PC-9 (cell line): ENCODE measurements around the gene SPSB4. TPM values are rescaled to one million over a fixed set of nuclear protein-coding genes. Genes with fewer than 3 reads are reported as not detected.

Experiments
- Bru-seq: library from RNA; stranded (reverse); fragments of 400-500 nt; gene quantifications from one replicate; lab custom pipeline; 2021; lab: Mats Ljungman, UMichigan
- BruChase-seq, 2 experiments: library from RNA; stranded (reverse); fragments of 400-500 nt; gene quantifications; one replicate each; lab custom pipeline; 2021; lab: Mats Ljungman, UMichigan
- BruUV-seq: library from RNA; stranded (reverse); fragments of 400-500 nt; replicated peaks from 2 replicates; lab custom pipeline; 2021; lab: Mats Ljungman, UMichigan
- CTCF ChIA-PET: fragments of 300-600 bp; sonication (Branson Sonifier 250); formaldehyde crosslinking; loops from one replicate; lab custom pipeline; 2022; ENCODE audit warnings: antibody characterized with exemption; lab: Charles Lee
- POLR2A ChIA-PET: fragments of 300-600 bp; sonication (Branson Sonifier 250); formaldehyde crosslinking; loops from one replicate; lab custom pipeline; 2022; ENCODE audit warnings: antibody characterized with exemption; ENCODE audit not compliant: unreplicated experiment; lab: Charles Lee
- DNase-seq, 2 experiments: peaks; one replicate each; pipeline versions ENCODE4 v3.0.0 to v3.0.0-alpha.2; 2015 to 2022; ENCODE audit warnings: mixed read lengths in 1 of 2
- H2AFZ ChIP-seq: fragments of 200-600 bp; sonication (generic); 2 replicates; pipeline ENCODE4 v1.8.1; 2017; ENCODE audit warnings: antibody characterized with exemption
- H3F3A ChIP-seq: fragments of 200-600 bp; sonication (generic); 2 replicates; pipeline ENCODE4 v1.8.1; 2017; ENCODE audit warnings: antibody characterized with exemption, mild to moderate bottlenecking, low read depth; ENCODE audit not compliant: insufficient read depth
- H3K27ac ChIP-seq: fragments of 200-600 bp; sonication (generic); 2 replicates; pipeline ENCODE4 v1.6.1; 2016; ENCODE audit warnings: mixed run types
- H3K27me3 ChIP-seq: fragments of 200-600 bp; sonication (generic); 2 replicates; pipeline ENCODE4 v1.6.1; 2016; ENCODE audit warnings: low read depth, mixed run types; ENCODE audit not compliant: insufficient read depth
- H3K36me3 ChIP-seq: fragments of 200-600 bp; sonication (generic); 2 replicates; pipeline ENCODE4 v1.6.1; 2016; ENCODE audit warnings: low read depth, mixed run types
- H3K4me1 ChIP-seq: fragments of 200-600 bp; sonication (generic); replicated peaks from 2 replicates; pipeline ENCODE4 v1.6.1; 2016; ENCODE audit warnings: mixed run types; ENCODE audit not compliant: insufficient read depth
- H3K4me2 ChIP-seq: fragments of 200-600 bp; sonication (generic); 2 replicates; pipeline ENCODE4 v1.6.1; 2017; ENCODE audit warnings: mixed run types
- H3K4me3 ChIP-seq: fragments of 200-600 bp; sonication (generic); 2 replicates; pipeline ENCODE4 v1.6.1; 2016; ENCODE audit warnings: mixed run types
- H3K79me2 ChIP-seq: fragments of 200-600 bp; sonication (generic); 2 replicates; pipeline ENCODE4 v1.6.1; 2017; ENCODE audit warnings: low read depth, mixed run types
- H3K9me2 ChIP-seq: fragments of 200-600 bp; sonication (generic); 2 replicates; pipeline ENCODE4 v1.8.1; 2017; ENCODE audit warnings: mild to moderate bottlenecking; ENCODE audit not compliant: insufficient read depth
- H3K9me3 ChIP-seq: fragments of 200-600 bp; sonication (generic); 2 replicates; pipeline ENCODE4 v1.8.1; 2016; ENCODE audit warnings: low read depth; ENCODE audit not compliant: insufficient read depth
- H4K20me1 ChIP-seq: fragments of 200-600 bp; sonication (generic); 2 replicates; pipeline ENCODE4 v1.8.1; 2017; ENCODE audit not compliant: insufficient read depth
- EZH2 ChIP-seq: fragments of 200-600 bp; sonication (generic); IDR thresholded peaks from 2 replicates; pipeline ENCODE4 v1.8.0; 2017; ENCODE audit warnings: antibody characterized with exemption, low read depth
- intact Hi-C: fragments of 100-400 bp; cut with micrococcal nuclease; formaldehyde crosslinking; loops from one replicate; pipeline ENCODE4 v1.10.0; 2022; ENCODE audit not compliant: unreplicated experiment
- long read RNA-seq: library from polyadenylated mRNA; stranded (forward); transcript quantifications from one replicate; pipeline ENCODE4 v2.0.0, GENCODE V29; 2022
- total RNA-seq: library from RNA; stranded (reverse); gene quantifications from 2 replicates; pipeline ENCODE4 v1.2.3, GENCODE V29; 2021
- TF ChIP-seq, protein P1 (sequence below): fragments of 200-600 bp; sonication (generic); conservative IDR thresholded peaks from 2 replicates; pipeline ENCODE4 v1.6.1; 2017; ENCODE audit warnings: mixed run types, antibody characterized with exemption, mild to moderate bottlenecking, moderate library complexity

The SPSB4 gene
- total RNA-seq (not detected in 2 replicates), Bru-seq, nascent RNA (percentile 1 among the genes with signal in this experiment), BruChase-seq, experiment 1, labeled RNA remaining after a 2-hour chase (percentile 9 among the genes with signal in this experiment), BruChase-seq, experiment 2, labeled RNA remaining after a 6-hour chase (percentile 2 among the genes with signal in this experiment)
- long read RNA-seq, result 0 reads

DNA sequence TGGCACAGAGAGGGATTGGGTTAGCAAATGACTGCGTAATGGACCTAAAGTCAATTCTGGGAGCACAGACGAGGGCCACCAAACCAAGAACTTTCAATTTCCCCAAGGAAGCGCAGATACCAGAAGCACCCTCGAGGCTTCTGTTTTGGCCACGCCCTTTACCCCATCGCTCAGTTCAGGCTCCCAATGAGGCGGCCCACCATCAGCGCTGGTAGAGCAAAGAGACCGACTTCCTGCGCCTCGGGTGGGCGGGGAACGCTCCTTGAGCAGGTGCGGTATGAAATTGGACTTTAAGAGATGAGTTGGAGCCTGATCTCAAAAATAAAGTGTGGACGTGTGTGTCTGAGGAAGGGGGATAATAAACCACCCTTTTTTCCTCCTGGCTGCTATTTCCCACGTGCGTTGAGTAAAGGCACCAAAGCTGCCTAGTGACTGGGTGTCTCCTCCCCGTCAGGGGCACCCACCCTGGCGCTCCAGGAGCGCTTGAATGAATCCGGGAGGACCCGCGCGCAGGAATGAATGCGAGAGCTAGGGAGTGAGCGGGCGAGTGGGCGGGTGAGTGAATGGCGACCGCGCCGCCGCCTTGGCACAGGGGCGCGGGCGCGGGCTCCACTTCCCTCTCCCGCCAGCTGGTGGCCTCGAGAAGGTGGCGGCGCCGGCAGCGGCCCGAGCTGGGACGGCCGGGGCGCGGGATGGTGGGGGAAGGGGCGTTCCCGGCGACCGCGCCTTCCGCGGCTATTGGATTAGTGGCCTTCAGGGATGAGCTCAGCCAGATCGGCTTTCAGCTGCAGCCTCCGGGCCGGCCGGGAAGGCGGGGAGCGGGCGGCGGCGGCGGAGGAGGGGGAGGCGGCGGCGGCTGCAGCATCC lies at the start of gene SPSB4:
Gene SPSB4 (plus strand): TSS at position 772 of the 867 bp plus-strand sequence. CDS start 14,758 bp downstream, outside the sequence.
- POLR2A ChIA-PET, result no interaction called here
- Histone ChIP-seq H3K4me2 (no peak within 1 kb of the TSS), H3K36me3 (no peaks in the 10 kb centered on the region), H2AFZ (no peak within 1 kb of the TSS), H3K9me3 (no peaks in the 10 kb centered on the region), H3K79me2 (no peaks in the 10 kb centered on the region), H3K4me1 (no peaks in the 10 kb centered on the region), H3K27me3 (peaks cover 42% of the 10 kb centered on the region), H4K20me1 (no peaks in the 10 kb centered on the region), H3K27ac (no peak within 1 kb of the TSS), H3F3A (no peaks in the 10 kb centered on the region), H3K4me3 (no peak within 1 kb of the TSS), H3K9me2 (no peaks in the 10 kb centered on the region)
- intact Hi-C loops, result no loop called here
- DNase-seq, result peak in 1 of 2 experiments; percentile 11
- TF ChIP-seq, protein P1, sequence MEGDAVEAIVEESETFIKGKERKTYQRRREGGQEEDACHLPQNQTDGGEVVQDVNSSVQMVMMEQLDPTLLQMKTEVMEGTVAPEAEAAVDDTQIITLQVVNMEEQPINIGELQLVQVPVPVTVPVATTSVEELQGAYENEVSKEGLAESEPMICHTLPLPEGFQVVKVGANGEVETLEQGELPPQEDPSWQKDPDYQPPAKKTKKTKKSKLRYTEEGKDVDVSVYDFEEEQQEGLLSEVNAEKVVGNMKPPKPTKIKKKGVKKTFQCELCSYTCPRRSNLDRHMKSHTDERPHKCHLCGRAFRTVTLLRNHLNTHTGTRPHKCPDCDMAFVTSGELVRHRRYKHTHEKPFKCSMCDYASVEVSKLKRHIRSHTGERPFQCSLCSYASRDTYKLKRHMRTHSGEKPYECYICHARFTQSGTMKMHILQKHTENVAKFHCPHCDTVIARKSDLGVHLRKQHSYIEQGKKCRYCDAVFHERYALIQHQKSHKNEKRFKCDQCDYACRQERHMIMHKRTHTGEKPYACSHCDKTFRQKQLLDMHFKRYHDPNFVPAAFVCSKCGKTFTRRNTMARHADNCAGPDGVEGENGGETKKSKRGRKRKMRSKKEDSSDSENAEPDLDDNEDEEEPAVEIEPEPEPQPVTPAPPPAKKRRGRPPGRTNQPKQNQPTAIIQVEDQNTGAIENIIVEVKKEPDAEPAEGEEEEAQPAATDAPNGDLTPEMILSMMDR, result no peak
- no peak for TF ChIP-seq EZH2
- CTCF ChIA-PET, result no interaction called here
- no TSS peak for BruUV-seq

DNA sequence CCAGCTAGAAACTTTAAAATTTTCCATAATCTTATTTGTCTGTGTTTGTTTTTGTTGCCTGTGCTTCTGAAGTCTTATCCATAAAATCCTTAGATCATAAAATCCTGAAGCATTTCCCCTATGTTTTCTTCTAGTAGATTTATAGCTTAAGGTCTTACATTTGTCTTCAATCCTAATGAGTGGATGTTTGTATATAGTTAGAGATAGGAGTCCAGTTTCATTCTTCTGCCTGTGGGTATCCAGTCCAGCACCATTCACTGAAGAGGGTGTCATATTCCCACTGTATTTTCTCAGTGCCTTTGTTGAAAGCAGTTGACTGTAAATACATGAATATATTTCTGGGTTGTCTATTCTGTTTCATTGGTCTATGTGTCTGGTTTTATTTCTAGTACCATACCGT lies 44.8 kb upstream of the SPSB4 start:
- Histone ChIP-seq H3K27me3 (no peaks in the 10 kb centered on the region), H2AFZ (no peak overlapping the region), H4K20me1 (no peaks in the 10 kb centered on the region), H3K27ac (no peak overlapping the region), H3K4me2 (no peak overlapping the region), H3K79me2 (no peaks in the 10 kb centered on the region), H3F3A (no peaks in the 10 kb centered on the region), H3K9me2 (no peaks in the 10 kb centered on the region), H3K36me3 (no peaks in the 10 kb centered on the region), H3K9me3 (no peaks in the 10 kb centered on the region), H3K4me3 (no peak overlapping the region), H3K4me1 (no peaks in the 10 kb centered on the region)
- no peak for TF ChIP-seq EZH2
- TF ChIP-seq, protein P1, result no peak
- BruUV-seq, result no TSS peak
- ChIA-PET CTCF (interaction anchor here (0.6 kb wide), 1 partner anchor 394 kb away, joined by 7 read pairs; no protein-coding TSS in a partner anchor), POLR2A (no interaction called here)
- no peak for DNase-seq
- intact Hi-C loops, result loop anchor here (10.0 kb wide), 3 partner anchors 298 to 558 kb away; no protein-coding TSS in a partner anchor

DNA sequence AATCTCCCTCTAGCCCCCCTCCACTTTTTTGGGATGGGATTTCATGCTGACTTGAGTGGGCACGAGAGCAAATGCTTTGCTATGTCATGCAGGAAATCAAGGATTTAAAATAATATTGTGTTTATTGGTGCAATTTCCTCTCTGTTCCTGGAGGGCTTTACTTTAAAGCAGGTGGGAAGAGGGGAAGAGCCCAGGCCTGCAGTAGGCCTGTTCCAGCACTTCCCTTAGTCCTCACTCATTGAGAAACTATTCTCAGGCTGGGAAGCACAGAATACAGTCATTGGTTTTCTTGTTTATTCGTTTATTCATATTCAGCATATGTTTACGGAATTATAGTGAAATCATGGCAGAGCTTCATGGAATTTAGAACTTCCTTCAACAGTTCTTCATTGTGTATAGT lies 41.7 kb upstream of the SPSB4 start:
- ChIA-PET CTCF (no interaction called here), POLR2A (no interaction called here)
- Histone ChIP-seq H3K36me3 (no peaks in the 10 kb centered on the region), H3K4me3 (no peak overlapping the region), H3F3A (no peaks in the 10 kb centered on the region), H3K27me3 (no peaks in the 10 kb centered on the region), H3K4me1 (no peaks in the 10 kb centered on the region), H3K27ac (no peak overlapping the region), H2AFZ (no peak overlapping the region), H3K9me2 (no peaks in the 10 kb centered on the region), H3K4me2 (no peak overlapping the region), H3K79me2 (no peaks in the 10 kb centered on the region), H4K20me1 (no peaks in the 10 kb centered on the region), H3K9me3 (no peaks in the 10 kb centered on the region)
- TF ChIP-seq, protein P1, result no peak
- TF ChIP-seq EZH2, result no peak
- no TSS peak for BruUV-seq
- no peak for DNase-seq
- intact Hi-C loops, result loop anchor here (10.0 kb wide), 3 partner anchors 295 to 555 kb away; no protein-coding TSS in a partner anchor
